GM19455 (cell line): ENCODE results near the gene TXNRD2.

Source experiments
- ATAC-seq: cut with Tn5 transposase; IDR thresholded peaks from one replicate; pipeline ENCODE4 v1.9.1; 2021; ENCODE audit not compliant: unreplicated experiment

TXNRD2 gene

DNA sequence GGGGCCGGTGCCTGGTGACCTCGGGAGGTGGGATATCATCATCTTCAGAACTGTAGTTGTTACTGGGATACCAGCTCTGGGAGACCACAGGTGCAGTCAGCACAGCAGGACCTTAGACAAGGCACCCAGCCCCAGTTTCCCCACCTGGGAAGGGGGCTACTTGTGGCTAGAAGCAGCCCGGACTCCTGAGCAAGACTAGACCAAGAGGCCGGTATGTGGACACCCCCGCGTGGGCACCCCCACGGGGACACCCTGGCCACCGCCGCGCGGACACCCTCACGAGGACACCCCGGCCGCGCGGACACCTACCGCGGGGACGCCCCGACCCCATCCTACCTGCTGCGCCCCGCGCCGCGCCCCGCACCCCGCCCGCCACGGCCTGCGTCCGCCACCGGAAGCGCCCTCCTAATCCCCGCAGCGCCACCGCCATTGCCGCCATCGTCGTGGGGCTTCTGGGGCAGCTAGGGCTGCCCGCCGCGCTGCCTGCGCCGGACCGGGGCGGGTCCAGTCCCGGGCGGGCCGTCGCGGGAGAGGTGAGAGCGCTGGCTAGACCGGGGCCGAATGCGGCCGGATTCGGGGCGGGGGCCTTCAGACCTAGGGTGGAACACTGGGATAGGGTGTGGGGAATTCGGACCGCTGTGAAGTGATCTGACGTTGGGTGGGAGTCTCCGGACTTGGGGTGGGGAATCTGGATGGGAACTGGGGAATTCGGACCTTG lies at the start of gene TXNRD2, which contains the start of gene COMT:
Gene TXNRD2, minus strand, starts transcription at position 454 of the 718 bp plus-strand sequence. Its CDS starts 15 bp downstream, at position 439.
Gene COMT, plus strand, starts transcription at position 408 of the 718 bp plus-strand sequence. CDS start 20,755 bp downstream, outside the sequence.
- ATAC-seq = no peak

DNA sequence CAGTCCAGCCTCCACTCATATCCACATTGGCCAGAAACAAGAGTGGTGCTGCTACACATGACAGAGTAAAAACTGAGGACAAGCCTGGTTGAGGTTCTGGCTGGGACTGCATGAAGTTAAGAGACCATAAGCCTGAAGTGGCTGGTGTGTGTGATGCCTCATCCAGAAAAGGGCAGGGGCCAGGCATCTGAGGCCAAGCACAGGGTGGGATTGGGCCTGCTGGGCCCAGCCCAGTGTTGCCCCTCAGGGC lies 49.7 kb upstream of the TXNRD2 start:
- ATAC-seq = no peak

DNA sequence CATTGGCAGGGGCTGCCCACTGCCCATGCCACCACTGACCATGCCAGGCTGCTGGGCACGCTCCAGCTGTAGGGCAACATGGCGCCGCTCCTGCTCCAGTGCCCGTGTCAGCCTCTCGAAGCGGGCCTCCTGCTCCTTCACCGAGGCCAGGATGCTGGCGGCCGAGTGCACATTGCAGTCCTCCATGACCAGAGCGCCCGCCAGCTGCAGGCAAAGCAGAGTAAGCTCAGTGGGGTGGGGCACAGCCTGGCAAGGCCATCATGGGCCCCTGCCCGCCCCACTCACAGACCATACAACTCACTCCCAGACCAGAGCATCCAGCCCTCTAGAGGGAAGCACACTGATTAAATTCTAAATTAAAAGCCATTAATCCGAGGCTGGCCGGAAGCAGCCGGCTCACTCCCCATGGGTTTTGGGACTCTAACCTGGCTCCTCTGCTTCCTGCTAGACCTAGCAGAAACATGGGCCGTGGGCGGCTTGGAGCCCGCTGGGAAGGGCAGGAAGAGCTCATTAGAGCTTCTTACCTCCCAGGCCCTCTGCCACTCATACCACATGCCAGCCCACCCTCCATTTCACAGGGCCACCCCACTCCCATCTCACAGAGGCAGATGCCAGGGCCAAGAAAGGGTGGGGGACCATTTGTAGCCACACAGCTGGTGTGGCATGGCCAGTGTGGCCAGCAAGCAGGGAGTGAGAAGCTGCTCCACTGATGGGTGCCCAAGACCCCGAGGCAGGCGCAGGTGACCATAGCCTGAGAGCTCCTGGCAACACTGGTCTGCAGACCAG lies 49.2 kb upstream of the TXNRD2 start:
- no peak for ATAC-seq

DNA sequence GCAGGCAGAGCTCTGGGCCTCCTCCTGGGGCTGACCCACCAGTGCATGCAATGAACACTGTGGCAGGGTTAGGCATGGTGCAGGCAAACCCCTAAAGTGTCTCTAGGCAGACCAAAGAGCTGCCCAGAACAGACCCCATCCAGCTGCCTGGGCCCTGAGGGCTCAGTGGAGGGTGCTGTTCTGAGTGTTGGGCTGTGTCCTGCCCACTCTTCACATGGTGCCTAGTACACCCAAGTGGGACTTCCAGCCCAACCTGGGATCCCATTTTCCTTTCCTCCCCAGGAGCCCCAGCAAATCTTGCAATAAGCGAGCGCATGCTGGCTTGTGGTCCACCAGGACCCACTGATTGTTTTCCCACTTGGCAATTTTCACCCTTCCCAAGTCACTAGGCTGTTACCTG lies 48.6 kb upstream of the TXNRD2 start:
- ATAC-seq = no peak

DNA sequence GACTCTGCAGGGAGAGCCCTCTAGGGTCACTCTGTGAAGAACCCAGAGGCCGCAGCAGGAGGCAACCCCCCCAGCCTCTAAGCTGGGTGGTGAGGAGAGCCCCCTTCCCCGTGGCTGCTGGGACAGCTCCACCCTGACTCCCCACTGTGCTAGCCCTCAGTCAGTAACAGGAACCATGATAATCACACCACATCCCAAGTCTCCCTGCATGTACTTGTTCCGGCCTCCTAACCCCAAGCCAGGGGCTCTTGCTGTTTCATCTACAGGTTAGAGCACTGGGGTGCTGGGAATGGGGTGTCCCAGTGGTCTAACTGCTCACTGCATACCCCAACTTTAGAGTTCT lies 48.1 kb upstream of the TXNRD2 start:
- ATAC-seq = no peak

DNA sequence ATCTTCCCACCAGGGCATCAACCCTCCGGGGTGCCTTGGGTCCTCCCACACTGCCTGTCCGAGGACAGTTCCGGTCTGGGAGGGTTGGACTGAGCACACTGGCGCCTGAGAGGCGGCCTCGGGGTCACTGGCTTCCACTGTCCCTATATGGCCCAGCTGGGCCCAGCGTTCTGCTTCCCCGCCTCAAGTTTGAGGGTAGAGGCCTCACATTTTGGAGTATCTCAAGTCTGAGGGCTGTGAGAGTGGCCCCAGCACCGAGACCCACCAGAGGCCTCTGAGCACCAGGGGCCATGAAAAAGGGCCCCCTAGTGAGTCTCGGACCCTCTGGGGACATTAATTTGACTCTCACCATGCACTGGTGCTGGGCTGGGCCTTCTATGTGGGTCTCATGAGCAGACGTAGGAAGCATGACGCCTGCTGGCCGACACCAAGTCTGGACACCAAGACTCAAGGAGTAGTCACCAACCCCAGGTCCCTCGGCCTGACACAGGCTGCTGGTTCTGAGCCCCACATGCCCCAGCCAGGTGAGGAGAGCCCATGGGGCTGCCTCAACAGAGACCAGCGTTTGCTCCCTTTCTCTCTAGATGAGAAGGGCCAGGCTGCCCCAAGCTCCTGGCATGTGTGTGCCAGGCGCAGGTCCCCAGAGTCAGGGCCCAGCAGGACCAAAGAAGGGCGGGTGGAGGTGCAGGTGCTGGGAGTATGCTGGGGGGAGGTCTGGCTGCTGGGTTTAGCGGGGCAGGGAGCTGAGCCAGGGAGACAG lies 47.5 kb upstream of the TXNRD2 start:
- no peak for ATAC-seq

DNA sequence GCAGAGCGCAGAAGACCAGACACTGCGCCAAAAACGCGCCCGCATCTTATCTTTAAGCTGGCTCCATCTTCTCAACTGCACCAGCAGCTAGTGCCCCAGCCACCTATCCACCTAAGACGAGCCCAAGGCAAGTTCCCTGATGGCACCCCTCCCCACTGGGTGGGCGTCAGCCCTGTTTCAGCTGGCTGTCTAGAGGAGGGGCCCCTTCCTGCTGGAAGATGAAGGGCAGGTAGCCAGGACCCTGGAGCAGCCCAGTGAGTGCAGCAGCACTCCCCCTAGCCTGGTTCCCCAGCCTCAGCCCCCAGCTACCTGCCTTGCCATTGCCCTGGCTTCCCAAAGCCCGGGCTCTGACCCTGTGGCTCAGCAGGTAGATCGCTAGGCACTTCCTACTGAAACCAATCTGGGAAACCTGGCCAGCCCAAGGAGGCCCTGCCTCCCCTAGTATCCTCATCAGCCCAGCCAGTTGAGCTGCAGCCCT lies 46.8 kb upstream of the TXNRD2 start:
- no peak for ATAC-seq

DNA sequence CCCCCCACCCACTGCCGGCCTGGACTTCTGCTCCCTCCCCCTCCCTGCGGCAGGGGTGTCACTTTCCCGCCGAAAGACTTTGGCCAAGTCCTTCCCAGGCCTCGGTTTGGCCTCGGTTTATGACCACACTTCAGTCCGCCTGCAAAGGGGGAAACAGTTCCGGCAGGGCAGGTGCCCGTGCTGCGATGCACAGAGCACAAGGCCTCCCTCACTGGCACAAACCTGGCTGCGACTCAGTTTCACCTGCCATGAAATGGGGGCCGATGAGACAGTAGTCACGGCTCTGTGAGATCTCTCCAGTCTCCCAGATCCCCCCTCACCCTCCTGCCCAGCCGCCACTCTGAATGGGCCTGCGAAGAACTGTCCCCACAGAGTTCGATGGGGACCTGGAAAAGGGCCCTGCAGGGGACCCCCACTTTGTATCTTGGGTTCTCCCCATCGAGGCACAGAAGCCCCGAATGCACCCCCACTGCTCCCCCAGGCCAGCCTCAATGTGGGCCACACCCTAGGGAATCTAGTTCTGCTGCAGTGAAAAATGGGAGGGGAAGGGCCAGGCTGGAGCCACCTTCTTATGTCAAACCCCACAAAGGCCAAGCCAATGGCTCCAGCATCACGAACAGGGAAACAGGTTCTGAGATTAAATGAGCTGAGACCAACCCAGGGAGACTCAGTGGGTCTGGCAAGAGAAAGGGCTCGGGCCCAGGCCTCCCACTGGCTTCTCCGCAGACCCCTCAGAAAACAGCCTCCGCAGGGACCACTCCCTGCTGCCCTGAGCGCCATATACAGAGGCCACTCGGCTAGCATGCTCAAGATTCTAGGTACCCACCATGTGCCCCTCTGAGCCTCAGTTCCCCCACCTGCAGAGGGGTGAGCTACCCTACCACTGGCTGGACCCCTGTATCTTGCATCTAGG lies 46.0 kb upstream of the TXNRD2 start:
- no peak for ATAC-seq

DNA sequence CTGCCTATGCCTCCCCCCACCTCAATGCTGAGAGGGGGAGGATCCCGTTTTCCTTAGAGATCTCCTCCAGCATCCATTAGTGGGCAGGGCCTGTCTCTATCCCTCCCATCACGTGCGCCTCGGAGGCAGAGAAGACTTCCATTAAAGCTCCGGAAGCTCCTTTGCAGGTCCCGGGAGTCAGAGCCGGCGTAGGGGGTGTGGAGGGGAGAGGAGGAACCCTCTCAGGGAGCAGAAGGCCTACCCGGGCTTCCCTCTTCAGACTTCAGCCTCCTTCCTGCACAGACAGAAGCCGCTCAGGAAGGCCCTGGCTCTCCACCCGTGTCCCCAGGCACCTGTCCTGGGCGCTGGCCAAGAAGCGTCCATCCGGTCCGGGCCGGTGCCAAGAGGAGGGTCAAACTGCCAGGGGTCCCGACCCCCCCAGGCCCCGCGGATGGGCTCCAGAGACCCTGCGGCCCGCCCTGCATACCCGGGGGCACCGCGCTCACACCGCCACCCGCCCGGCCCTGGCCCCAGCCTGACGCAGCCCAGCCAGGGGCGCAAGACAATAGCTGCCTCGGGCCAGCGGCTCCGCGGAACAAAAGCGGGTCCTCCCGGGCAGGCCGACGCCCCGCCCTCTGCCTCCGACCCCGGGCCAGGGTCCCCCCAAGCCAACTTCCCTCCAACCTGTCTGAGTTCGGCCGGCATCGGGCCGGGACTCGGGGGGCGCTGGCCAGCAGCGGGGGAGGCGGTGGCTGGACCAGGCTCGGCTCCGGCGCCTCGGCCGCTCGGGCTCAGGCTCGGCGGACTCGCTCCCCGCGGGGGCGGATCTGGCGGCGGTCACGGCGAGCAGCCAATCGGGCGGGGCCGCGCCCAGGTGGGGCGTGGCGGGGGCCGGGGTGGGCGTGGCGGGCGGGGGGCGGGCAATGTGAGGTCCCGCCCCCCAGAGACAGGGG lies 45.1 kb upstream of the TXNRD2 start:
- ATAC-seq = no peak

DNA sequence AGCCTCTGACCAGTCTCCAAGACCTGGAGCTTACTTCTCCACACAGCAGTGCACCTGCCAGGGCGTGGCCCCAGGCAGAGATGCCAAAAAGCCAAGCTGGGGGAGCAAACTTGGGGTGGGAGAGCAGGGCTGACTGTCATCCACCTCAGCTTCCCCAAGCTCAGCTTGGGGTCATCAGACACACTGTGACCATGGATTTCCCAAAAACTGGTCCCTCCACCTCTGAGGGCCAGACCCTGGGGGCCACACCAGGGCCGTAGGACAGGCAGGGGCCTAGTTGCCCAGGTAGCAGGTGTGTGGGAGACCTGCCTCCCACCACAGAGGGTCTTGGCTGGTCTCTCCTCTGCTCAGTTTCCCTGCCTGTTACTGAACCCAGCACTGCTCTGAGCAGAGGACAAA lies 44.4 kb upstream of the TXNRD2 start:
- ATAC-seq = no peak

DNA sequence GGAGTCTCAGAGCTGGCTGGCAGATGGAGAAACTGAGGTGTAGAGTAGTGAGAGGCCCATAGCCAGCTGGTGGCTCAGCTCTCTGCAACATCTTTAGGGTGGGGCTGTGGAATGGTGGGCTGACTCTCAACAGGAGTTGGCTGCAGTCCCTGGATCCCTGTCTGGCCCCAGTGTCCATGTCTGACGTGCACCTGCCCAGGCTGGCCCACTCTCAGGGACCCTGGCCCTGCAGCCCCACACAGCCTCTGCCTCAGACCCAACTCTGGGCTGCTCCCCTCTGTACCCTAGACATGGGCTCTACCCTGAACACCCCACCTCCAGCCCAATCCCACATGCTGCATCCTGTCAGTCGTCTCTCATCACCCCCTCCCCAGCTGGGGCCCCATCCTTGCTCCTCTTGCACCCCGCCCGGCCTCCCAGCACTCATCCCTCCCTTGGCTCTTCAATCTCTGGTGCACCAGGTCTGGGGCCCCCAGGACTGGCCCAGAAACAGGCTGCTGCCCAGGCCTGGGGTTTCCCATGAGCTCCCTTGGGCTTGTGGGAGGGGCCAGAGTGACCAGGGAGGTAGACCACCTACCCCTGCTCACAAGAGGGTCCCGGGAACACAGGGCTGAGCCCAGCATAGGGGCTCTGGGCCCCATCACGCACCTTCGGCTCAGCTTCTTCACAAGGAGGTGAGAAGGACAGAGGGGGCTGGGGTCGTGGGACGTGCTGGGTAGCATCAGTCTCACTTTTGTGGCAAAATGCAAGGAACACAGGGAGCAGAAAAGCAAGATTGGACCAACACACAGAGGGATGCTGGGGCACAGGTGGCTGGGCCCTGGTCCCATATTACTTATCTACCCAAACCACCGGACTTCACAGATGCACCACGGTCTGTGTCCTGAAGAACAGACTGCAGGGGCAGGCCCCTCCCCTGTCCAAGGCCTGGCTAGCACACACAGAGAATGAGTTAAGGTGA lies 43.5 kb upstream of the TXNRD2 start:
- ATAC-seq = no peak

DNA sequence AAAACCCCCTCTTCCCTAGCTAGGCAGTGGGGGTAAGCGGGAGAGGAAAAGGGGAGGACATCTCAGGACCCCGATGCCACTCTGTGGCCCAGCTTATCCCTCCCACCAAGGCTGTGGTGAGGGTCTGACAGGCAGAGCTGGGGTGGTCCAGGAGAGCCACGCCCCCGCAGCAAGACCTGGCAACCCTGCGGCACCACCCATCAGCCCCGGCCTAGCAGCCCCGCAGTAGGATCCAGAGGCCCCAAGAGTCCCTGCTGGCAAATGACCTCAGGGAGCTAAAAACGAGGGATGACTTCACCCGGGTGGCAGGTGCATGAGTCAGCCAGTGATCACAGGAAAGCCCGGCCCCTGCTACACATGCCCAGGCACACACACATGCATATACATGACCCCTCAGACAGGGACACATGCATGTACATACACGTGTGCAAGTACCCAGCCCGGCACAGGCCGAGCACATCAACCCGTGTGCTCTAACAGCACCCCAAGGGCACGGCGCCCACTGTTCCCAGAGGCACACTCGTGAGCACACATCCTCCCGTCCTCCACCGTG lies 42.7 kb upstream of the TXNRD2 start:
- no peak for ATAC-seq

DNA sequence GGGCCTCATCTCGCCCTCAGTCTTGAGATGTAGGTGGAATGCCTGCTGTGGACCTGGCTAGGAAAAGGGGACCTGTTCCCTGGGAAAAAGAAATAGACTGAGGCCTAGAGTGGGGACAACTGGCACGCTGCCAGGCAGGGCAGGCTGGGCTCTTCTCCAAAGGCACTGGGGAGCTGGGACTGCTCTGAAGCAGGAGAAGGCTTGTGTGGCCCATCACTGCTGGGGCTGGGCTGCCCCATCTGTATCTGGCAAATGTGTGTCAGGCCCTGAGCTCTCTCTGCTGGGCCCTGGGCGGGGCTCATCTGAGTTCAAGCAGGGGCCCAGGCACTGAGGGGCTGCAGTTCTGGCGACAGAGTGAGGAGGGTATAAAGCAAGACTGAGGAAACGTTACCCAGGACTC lies 42.1 kb upstream of the TXNRD2 start:
- no peak for ATAC-seq

DNA sequence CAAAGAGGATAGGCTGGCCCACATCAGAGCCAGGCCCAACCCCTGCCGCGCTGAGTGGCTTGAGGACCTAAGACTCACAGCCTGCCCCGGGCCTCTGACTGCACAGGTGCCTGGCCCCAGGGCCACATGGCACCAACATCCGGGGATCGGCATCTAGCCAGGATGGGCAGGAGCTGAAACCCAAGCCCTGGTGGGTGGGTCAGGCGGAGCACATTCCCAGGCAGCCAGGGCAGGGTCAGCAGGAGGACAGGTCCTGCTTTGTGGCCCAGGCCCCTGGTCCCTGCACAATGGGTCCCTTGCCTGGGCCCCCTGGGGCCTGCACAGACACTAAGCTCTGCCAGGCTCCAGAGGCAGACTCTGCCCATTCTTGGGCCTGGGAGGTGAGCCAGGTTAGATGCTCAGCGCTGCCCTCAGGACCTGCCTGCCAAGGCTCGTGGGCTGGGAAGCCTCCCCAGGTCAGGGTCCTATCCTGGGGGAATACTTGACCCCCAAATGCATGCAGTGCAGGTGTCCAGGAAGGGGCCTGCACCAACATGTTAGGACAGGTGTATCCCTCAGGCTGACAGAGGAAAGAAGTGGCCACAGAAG lies 41.5 kb upstream of the TXNRD2 start:
- no peak for ATAC-seq

DNA sequence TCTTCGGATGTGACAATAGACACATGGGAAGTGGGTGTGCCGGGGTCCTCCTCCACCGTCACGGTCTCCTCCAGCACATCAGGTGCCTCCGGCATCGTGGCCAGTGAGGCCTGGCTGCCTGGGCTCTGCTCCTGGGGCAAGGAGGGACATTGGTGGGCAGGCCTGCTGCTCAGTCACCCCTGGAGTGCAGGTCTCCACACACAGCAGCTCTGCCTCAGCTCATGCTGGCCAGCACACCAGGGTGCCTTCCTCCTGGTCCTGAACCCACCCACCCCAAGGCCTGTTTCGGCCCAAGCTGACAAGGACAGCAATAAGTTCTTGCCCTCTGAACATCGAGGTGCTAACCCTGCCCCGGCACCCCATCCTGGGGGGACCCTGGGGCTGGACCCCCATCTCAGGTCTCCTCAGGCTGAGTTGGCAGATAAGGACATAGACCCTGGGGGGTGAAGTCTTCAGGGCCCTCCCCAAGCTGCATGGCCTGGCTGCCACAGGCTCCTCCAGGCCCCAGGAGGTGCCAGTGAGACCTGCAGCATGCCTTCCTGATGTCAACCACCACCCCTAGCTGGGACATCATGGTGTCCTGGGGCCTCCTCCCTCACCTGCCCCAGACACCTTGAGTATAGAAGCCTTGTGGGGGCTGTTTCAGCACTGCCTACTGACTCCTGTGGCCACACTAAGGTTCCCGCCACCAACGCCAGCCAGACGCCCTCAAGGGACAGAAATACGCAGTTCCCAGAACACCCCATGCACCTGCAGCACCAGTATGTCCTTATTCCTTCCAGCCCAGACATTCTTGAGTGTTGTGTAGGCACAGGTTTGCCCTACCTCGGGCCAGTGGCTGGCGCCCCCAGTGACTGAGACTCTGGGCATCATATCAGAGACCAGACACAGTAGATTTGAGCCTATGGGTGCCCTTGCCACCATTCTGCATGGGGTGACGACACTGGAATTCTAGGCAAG lies 40.6 kb upstream of the TXNRD2 start:
- ATAC-seq = no peak

DNA sequence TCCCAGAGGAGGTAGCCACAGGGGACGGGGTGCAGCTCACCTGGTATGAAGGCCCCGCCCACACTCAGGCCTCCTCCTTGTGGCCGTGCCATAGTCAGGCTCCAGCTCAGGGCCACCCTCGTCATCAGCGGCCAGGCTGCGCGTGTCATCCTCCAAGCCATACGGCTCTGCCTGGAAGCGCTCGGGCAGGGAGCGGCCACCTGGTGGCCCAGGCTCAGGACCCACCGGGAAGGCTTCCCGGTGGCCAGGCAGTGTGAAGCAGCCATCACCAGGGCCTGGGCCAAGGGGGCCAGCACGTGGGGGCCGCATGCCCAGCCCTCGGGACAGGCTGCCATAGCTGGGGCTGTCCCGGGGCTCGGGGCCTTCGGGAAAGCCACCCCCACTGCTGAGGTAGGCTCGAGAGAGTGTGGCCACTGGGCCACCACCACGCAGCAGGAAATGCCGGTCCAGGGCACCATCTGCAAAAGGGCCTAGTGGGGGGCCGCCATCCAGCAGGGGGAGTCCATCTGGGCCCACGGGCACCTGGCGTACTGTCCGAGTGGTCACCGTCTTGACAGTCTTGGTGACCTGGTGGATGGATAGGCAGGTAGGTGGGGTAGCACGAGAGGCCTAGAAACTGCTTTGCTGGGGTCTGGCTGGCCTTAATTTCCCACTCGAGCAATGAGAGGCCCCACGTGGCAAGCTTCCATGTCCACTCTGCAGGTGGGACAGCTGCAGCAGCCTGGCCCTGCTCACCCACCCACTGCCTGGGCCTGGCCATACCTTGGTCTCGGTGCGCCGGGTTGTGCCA lies 39.7 kb upstream of the TXNRD2 start:
- ATAC-seq = no peak
